GM12872 (cell line): ENCODE measurements around the gene RGS8.

ENCODE experiments used
- TF ChIP-seq, protein P1 (sequence below): IDR thresholded peaks from 3 replicates; pipeline ENCODE4 v1.5.1; 2011; ENCODE audit warnings: low read depth, mild to moderate bottlenecking, low read length, moderate library complexity; ENCODE audit not compliant: insufficient read depth

The RGS8 gene

DNA sequence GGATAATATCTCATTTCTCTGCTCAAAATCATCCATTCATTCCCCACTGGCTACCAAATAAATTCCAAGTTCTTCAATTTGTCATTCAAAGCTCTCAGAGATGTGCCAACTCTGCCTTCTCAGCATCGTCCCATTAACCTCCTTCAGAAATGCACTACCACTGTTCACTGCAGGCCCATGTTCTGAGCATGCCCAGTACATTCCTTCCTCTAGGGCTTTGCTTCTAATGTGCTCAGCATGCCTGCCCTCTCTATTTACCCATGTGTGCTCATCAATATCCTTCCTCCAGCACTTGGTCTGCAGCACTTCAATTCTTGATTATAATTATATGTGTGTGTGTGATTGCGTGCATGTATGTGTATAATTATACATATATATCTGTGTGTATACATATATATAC, 36.1 kb upstream of the RGS8 start:
- TF ChIP-seq, protein P1, sequence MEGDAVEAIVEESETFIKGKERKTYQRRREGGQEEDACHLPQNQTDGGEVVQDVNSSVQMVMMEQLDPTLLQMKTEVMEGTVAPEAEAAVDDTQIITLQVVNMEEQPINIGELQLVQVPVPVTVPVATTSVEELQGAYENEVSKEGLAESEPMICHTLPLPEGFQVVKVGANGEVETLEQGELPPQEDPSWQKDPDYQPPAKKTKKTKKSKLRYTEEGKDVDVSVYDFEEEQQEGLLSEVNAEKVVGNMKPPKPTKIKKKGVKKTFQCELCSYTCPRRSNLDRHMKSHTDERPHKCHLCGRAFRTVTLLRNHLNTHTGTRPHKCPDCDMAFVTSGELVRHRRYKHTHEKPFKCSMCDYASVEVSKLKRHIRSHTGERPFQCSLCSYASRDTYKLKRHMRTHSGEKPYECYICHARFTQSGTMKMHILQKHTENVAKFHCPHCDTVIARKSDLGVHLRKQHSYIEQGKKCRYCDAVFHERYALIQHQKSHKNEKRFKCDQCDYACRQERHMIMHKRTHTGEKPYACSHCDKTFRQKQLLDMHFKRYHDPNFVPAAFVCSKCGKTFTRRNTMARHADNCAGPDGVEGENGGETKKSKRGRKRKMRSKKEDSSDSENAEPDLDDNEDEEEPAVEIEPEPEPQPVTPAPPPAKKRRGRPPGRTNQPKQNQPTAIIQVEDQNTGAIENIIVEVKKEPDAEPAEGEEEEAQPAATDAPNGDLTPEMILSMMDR = no peak

DNA sequence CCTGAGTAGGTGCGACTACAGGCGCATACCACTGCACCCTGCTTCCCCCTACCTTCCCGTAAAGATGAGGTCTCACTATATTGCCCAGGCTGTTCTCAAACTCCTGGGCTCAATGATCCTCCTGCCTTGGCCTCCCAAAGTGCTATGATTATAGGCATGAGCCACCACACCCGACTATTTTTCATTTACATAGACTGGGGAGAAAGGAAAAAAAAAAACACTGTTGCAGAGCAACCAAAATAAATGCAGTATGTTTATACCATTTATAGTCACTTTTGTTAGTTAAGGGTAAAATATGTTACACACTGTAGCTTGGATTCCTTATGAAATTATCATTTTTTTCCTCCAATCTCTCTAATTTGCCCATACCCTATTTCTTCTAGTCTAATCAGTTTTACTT, 35.2 kb upstream of the RGS8 start:
- TF ChIP-seq, protein P1 = no peak

DNA sequence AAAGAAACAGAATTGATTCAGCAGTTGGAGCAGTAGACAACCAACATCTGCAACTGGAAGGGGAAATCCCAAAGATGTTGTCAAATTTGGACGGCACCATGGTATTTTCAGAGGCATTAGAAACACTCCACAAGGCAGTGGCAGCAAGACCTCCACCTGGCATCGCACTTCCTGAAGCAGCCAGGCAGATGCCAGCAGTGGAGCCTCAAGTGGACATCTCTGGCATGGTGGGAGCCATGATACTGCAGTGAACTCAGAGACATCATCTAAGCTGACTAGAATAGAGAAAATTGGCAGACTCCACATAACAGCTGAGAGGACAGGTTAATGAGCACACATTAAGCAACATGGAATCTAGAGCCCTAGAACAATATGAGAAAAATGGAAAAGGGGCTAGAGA, 33.9 kb upstream of the RGS8 start:
- TF ChIP-seq, protein P1 = peak; percentile 49; the same call in 2 of the 3 replicates

DNA sequence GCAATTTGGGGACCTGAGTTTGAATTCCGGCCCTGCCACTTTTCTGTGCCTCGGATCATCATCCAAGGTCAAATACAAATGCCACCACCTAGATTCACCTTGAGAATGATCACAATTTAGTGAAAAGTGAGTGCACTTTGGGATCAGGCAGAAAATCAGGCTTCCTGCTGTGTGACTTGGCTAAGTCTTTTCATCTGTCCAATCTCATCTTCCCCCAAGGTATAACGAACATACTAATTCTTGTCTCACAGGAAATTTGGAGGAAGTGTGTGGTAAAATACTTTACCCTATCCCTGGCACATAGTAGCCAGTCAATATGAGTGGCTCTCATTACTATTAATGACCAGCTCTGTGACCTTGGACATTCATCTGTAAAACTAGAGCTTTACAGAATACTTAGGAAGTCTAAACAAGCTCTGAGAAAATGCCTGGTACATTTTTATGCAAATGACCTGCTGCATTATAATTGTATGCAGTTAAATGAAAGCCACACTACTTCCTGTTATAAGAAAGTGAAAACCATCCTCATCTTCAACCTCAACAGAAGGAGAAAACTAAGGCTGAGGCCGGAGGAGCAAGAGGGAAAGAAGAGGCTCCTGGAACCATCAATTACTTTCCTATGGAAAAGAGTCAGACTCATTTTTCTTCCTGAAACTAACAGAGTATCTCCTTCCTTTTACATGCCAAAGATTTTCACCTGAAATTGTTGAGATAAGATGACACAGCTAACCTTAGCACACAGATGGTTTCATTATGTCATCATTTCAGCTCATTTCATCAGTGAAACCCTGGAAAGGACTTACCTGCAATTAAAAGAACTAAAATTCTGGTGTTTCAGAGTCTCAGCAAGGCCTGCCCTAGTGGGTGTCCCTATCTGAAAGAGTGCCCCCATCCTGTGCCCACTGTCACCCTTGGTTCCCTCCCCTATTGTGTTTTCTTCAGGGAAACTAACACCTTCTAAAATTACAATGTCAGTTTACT, 32.6 kb upstream of the RGS8 start:
- TF ChIP-seq, protein P1 = no peak

DNA sequence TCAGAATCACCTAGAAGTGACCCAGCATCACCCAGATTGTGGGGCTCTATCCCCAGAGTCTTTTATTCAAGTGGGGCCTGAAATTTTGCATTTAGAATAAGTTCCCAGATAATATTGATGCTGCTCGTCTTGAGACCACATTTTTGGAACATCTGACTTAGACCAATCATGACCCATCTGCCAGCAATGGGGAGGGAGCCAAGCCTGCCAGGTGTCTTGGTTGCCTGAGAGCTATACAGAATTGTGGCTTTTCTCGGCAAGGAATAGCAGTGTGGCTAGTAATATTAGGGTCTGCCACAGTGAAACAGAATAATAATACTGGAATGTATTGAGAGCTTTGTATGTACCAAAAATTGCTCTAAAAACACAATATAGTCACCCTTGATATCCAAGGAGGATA, 31.1 kb upstream of the RGS8 start:
- TF ChIP-seq, protein P1 = no peak

DNA sequence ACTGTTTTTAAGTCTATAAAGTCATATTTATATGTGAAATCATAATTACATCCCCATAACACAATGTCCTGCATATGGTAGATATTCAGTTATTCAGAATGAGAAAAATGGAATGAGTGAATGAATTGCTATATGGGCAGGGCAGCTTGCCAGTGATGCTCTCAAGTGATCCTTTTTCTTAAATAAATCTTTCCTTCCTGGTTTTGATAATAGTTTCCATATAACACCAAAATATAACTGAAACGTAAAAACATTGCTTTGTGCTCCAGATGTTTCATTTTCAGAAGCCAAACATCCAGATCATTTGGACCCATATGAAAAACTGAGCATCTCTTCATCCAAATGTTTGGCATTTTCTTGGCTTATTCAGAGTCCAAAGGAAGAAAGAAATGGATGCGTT, 30.2 kb upstream of the RGS8 start:
- TF ChIP-seq, protein P1 = no peak

DNA sequence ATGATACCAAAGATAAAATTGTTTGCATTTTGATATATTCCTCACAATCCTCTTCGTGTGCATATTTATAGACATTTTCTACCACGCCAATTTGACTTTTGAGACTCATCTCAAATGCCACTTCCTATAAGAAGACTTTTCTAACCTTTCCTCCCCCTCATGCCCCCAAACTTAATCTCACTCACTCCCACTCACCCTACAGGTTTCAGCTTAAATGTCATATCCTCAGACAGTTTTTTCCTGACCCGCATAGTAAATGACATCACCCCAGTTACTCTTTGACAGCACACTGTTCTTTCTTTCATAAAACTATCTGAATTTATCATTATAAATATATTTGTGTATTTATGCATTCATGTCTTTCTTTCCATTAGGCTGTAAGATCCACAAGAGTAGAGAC, 29.6 kb upstream of the RGS8 start:
- TF ChIP-seq, protein P1 = no peak
